Measurements from ENCODE around the gene CDKAL1.

CDKAL1 gene

DNA sequence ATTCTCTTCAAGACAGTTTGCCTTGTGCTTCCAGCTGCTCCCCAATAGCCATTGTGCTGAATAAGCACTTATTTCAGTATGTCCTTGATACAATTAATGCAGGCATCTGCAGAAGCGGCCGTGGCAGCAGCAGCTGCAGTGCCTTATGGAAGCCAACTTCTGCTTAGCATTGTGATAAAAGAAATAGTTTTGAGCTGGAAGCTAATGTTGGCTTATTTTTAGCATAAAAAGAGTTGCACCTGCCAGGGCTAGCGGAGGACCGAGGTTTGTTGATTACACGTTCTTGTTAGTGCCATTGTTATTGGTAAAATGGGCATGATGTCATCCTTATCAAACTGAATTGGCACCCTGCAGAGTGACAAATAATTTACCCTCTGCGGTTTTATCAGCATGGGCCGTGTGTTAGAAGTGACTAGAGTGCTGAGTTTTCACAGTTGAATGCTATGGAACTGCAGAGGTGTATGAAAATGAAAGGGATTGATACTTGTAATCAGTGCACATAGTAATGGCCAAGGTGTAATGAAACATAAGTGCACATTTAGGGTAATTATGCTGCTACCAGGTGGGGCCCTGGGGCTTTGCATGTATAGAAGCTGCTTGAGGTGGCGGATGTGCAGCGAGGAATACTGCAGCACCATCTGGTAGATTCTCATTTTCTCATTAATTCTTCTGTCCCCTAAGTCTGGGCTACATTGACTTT is 334.3 kb downstream of the CDKAL1 start:
- no peak for DNase-seq (ENCODE audit: low read depth in 1 of 2, low spot score in 1 of 2)

GRCh38 chr6:20870021-20870420 is 335.8 kb downstream of the CDKAL1 start:
- DNase-seq (ENCODE audit: low read depth in 1 of 2, low spot score in 1 of 2): no peak

DNA sequence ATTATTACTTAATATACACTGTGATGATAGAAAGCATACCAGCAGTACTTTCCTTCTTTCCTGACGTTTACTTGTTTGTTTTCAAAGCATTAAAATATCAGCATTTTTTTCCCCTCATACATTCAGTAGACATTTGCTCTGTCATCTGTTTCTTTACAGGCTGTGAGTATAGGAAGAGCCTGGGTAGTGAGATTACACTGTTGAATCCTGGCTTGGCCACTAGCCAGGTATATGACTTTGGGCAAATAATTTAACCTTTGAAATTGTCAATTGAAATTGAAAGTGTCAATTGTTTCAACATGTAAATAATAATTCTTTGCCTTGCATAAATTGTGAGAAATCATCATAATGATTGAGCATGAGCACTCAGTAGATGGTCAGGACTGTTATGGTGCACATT is 336.2 kb downstream of the CDKAL1 start:
- no peak for DNase-seq (ENCODE audit: low read depth in 1 of 2, low spot score in 1 of 2)

- DNase-seq (ENCODE audit: low read depth in 1 of 2, low spot score in 1 of 2): no peak
Observed at GRCh38 chr6:20873425-20874190, 339.4 kb downstream of the CDKAL1 start.

DNA sequence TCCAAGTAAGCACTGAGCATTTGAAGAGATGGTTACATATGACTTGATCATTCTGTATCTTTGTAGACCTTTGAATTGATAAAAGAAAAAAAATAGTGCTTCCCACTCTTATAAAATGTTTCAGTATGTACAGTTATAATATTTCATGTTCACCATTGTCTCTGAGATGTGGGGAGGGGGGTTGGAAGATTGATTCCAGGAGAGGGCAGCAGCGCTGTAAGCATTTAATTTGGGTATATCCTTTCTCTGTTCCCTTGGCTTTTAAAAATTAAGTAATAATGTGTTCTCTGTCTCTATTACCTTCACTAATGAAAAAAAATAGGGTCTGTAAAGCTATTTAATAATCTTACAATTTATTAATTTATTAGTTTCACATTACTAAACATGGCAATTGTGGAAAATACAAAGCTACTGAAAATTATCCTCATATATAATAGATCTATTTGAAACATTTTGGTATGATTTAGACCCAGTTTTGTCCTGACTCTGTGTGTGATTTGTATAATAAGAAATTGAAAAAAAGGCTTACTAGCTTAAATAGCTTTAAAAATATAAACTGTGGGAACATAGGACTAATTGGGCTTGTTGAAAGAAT is 341.2 kb downstream of the CDKAL1 start:
- DNase-seq (ENCODE audit: low read depth in 1 of 2, low spot score in 1 of 2): no peak

GRCh38 chr6:20876036-20876435 is 341.8 kb downstream of the CDKAL1 start:
- DNase-seq (ENCODE audit: low read depth in 1 of 2, low spot score in 1 of 2): no peak

- DNase-seq (ENCODE audit: low read depth in 1 of 2, low spot score in 1 of 2): no peak
Observed at GRCh38 chr6:20876561-20876960, 342.3 kb downstream of the CDKAL1 start.

DNA sequence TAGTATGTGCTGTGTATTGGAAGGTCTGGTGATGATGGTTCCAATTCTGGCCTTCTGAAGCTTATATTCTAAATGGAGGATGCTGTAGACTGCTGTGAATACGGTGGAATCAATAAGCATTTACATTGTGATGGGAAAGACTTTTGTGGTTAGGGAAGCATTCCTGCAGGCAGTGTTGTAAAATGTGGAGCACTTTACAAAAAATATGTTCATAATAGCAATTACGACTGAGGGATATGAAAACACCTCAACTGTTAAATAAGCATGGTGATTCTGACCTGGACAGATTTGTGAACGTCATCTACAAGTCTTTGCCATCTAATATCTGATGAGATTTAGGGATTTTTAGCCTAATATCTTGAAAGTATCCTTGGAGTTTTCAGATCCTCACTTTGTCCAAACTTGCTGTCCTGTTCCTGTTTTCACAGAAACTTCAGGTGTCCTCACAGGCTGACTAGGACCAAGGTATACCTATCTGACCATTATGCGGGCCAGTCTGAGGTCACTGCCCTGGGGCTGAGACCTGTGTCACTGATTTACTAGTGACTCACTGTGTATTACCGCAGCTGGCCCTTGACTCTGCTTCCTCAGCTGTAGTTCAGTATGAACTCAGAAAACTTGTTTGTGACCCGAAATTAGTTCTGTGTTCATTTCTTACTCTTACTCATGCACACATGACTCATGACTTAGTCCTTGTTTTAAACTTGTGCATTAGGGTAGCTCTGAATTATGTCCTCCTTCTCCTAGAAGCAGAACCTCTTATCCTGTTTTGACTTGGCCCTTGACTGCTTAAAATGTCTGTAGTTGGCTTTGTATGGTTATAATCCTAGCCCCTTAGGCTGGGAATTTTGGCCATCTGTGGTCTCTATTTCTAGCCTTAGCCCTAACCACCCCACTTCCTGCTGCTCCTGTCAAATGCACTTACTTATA is 343.0 kb downstream of the CDKAL1 start:
- no peak for DNase-seq (ENCODE audit: low read depth in 1 of 2, low spot score in 1 of 2)

DNA sequence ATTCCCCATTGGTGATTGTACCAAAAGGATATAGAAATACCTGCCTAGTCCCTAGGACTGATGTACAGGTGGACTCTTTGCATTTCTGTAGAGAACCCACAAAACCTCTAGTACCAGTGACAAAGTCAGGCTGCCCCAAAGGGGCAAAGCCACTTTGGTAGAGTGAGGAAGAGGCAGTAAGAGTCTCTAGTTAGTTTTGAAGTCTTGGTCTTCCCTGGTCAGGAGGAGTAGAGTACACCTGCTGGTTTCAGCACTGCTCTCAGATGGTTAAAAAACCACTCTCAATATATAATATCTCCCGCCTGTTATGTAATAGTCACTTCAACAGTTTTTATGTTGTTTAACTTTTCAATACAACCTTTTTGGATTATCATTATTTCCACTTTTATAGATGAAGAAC is 344.9 kb downstream of the CDKAL1 start:
- no peak for DNase-seq (ENCODE audit: low read depth in 1 of 2, low spot score in 1 of 2)

GRCh38 chr6:20879526-20879925 is 345.3 kb downstream of the CDKAL1 start:
- no peak for DNase-seq (ENCODE audit: low read depth in 1 of 2, low spot score in 1 of 2)

- no peak for DNase-seq (ENCODE audit: low read depth in 1 of 2, low spot score in 1 of 2)
Observed at GRCh38 chr6:20881365-20881764, 347.1 kb downstream of the CDKAL1 start.

GRCh38 chr6:20882014-20882413 is 347.8 kb downstream of the CDKAL1 start:
- no peak for DNase-seq (ENCODE audit: low read depth in 1 of 2, low spot score in 1 of 2)

GRCh38 chr6:20885076-20885475 is 350.8 kb downstream of the CDKAL1 start:
- no peak for DNase-seq (ENCODE audit: low read depth in 1 of 2, low spot score in 1 of 2)

- DNase-seq (ENCODE audit: low read depth in 1 of 2, low spot score in 1 of 2): no peak
Observed at GRCh38 chr6:20891161-20891560, 356.9 kb downstream of the CDKAL1 start.

DNA sequence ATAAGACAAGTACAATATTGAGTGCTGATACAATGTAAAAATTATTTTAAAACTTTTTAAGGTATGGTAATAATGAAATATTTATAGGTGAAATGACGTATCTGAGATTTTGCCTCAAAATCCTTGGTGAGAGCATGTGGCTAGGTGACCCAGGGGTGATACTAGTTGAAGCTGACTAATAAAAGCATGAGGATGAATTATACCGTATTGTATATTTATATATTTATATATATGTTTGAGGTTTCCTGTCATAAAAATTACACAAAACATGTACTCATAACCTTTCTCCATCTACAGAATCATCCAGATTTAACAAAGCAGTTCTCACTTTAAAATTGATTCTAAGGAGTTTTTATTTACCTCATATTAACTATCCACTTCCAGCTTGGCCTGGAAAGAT is 358.1 kb downstream of the CDKAL1 start:
- DNase-seq (ENCODE audit: low read depth in 1 of 2, low spot score in 1 of 2): no peak

DNA sequence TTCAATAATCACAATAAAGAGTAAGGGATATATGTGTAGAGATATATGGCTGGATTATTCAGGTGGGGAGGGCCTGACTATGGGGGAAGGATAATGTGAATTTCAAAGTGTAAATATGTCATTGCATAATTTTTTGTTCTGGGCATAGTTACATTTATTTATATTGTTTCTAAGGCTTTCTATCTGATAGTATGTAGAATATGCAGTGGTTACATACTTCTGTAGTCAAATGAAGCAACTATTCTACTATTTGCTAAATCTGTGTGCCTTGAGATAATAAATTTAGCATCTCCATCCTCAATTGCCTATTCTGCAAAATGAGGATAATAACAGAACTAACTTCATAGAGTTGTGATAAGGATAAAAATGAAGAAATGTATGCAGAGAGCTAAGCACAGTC is 359.2 kb downstream of the CDKAL1 start:
- DNase-seq (ENCODE audit: low read depth in 1 of 2, low spot score in 1 of 2): no peak

DNA sequence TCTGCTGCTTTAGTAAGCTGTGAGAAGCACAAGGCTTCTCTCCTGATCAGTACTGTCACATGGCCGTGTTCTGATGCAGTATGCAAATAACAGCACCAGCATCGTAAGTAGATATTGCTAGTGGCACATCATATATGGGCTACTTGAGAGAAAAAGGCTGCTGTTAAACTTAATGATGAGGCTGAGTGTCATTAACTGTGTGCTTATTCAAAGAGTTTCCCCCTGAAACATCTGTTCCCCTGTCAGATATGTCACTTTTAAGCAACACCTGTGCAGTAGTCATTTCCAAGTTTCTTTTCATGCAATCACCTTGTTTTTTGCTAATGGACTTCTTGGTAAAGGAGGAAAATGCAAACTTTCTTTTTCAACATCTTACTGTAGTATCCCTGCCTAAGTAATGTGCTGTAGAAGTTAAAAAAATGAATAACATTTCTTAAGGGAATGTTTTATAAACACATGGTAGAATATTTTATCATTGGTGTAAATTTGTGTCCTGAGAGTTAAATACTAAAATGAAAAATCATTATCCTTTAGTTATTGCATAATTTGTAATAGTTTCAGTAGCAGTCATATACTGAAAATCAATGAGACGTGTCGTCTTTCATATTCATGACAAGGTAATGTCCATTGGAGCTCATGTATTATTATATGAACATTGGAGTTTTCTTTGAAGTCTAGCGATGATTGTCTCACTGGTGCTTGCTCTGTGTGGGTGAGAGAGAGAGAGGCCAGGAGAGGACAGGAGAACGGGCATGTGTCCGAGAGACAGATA is 366.3 kb downstream of the CDKAL1 start:
- DNase-seq (ENCODE audit: low read depth in 1 of 2, low spot score in 1 of 2): no peak

DNA sequence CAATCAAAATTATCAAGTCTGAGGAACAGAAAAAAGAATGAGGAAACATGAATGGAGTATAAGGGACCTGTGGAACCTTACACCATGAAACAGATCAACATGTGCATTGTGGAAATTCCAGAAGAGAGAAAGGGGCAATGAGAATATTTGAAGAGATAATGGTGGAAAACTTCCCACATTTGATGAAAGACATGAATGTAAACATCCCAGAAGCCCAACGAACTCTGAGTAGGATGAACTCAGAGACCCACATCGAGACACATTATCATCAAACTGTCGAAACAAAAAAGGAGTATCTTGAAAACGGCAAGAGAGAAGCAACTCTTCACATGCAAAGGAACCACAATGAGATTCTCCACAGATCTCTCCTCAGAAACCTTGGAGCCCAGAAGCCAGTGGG is 371.1 kb downstream of the CDKAL1 start:
- DNase-seq (ENCODE audit: low read depth in 1 of 2, low spot score in 1 of 2): no peak

GRCh38 chr6:20906945-20907344 is 372.7 kb downstream of the CDKAL1 start:
- DNase-seq (ENCODE audit: low read depth in 1 of 2, low spot score in 1 of 2): no peak

DNA sequence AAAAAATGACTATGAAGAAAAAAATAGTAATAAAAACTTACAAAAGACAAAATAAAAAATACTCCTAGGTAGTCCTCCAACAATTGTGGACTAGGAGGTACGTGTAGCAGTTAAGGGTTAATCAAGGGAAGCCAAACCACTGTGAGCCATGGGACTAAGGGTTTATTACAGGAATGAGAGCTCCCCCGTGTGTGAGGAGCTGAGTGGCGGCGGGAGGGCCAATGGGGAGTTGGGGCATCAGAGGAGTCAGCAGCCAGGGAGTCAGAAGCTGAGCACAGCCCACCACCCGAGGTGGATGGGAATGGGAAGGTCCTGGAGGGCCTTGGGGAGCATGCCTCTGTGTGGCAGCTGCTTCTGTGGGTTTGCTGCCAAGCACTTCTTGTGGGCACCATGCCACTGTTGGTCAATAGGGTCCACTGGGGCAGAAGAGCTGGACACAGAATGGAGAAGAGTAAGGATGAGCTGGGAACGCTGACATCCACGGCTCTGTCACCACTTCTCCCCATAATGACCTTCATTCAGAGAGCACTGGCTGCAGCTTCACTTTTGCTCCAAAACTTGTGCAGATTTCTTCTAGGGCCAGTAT is 373.3 kb downstream of the CDKAL1 start:
- no peak for DNase-seq (ENCODE audit: low read depth in 1 of 2, low spot score in 1 of 2)
